HG02973 (cell line): ENCODE data around the gene STAM2.
"Not testable (repeated sequence)": the region's sequence is repeated elsewhere in the genome, so short reads cannot be mapped to it uniquely, and the experiment has no call there.

Source experiments
- ATAC-seq: cut with Tn5 transposase; IDR thresholded peaks from one replicate; pipeline ENCODE4 v1.9.1; 2021; ENCODE audit warnings: moderate library complexity; ENCODE audit not compliant: unreplicated experiment

Gene STAM2

DNA sequence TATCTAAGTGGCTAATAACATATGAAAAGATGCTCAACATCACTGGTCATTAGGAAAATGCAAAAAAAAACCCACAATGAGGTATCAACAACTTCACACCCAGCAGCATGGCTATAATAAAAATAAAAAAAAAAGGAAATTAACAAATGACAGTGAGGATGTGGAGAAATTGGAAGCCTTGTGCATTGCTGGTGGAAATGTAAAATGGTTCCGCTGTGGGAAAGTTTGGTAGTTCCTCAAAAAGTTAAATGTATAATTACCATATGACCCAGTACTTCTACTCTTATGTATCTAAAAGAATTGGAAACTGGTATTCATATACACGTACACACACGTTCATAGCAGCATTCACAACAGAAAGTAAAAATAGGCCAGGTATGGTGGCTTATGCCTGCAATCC lies 61.2 kb downstream of the STAM2 start:
- ATAC-seq, result no peak

GRCh38 chr2:152107140-152107539 lies 68.4 kb downstream of the STAM2 start:
- not testable (repeated sequence) for ATAC-seq

DNA sequence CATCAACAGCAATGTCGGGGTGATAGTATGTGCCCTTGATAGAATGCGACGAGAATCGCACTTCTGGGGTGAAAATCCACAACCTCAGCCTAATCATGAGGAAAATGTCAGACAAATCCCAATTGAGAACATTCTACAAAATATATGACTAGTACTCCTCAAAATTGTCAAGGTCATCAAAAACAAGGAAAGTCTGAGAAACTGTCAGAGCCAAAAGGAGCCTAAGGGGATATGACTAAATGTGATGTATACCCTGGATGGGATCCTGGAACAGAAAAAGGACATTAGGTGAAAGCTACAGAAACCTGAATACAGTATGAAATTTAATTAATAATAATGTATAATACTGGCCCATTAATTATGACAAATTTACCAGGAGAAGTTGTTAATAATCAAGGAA lies 69.1 kb downstream of the STAM2 start:
- no peak for ATAC-seq

GRCh38 chr2:152103271-152103670 lies 72.3 kb downstream of the STAM2 start:
- ATAC-seq, result no peak

DNA sequence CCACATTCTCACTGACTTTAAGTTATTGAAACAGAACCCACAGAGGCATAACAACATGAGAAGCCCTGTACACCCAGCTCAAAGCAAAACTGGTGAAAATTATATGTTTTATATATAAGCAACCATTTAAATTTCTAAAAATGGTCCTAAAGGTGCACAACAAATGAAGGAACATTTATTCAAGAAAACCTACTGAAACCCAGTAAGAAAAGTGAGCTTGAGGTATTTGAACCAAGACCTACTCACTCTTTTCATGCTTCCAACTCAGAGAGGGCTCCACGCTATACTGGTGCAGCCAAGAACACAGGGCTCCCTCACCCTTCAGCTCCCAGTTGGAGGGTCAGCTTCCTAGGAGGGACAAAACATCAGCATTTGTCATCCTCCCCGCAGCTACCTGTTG lies 74.6 kb downstream of the STAM2 start:
- ATAC-seq, result no peak

DNA sequence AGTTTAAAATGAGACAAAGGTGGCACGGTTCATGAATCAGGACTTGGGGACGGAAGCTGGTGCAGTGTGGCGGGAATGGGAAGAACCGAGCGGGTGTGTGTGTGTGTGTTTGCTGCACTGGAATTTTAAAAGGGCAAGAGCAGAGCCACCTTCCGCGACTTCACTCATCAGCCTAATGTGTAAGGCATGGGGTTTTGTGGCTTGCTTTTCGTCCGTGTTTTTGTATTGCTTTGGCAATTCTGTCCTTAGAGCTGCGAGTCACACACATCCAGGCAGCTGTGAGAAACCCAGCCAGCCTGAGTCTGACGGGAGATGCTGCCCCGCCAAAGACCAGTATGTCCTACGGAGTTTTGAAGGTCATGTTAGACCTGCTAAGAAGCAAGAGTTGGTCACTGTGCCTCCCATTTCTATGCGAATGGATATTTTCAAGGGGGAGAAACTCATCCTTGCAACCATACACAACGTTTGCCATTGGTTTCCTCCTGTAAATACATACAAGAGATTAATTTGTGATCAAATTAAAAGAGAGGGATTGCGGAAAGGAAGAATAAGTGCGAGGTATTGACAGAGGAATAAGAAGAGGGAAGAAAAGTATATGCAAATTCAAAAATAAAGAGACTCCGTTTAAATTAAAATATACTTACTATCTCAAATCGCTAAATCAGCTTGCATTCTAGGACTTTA lies 76.1 kb downstream of the STAM2 start:
- no peak for ATAC-seq

- ATAC-seq, result no peak
These were observed 76.8 kb downstream of the STAM2 start, which contains the start of gene CACNB4 for GRCh38 chr2:152098496-152099366. Gene CACNB4 (minus strand): TSS chr2:152099044.

DNA sequence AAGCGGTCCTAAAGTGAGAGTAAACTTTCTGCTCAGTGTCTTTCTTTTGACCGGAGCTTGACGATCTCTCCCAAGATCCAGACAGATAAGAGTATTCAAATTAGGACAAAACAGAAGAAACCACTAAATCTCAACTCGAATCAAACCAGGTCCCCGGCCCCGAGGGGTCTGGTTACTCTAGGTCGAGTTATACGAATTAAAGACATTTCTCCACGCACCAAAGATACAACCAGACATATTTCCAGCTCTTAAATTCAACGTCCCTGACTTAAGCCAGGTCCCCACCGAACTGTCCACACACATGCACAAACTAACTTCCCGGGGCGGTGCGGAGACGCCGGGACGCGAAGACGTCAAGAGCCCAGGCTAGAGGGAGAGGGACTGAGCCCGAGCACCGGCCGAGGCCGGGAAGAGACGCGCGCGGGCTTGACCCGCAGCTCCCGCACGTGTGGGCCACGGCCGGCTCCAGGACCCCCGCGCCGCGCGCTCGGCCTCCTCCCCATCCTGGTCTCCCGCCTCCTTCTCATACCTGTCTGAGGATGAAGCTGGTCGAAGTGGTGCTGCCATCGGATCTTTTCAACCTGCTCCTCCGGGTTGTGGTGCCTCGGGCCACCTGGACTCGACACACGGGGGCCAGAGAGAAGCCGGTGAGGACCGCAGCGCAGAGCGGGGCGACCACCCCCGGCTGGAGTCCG lies 77.6 kb downstream of the STAM2 start:
- no peak for ATAC-seq

GRCh38 chr2:152097290-152097800 lies 78.2 kb downstream of the STAM2 start:
- no peak for ATAC-seq

DNA sequence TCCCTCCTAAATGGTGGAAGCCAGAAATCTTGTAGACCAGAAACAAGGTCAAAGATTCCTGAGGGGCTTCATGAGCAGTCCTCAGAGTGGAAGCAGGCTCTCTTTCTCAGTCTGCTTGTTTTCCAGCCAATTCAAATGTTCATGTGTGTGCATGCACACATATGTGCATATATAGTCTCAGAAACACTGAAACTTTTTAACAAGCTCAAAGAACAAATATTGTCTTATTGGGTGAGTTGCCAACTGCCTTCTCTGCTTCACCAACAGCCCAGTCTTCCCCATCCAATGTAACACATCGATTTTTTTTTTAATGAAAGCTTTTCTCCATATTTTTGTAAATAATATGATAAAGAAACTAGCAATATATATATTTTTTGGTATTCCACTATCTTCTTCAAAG lies 80.4 kb downstream of the STAM2 start:
- ATAC-seq, result no peak

DNA sequence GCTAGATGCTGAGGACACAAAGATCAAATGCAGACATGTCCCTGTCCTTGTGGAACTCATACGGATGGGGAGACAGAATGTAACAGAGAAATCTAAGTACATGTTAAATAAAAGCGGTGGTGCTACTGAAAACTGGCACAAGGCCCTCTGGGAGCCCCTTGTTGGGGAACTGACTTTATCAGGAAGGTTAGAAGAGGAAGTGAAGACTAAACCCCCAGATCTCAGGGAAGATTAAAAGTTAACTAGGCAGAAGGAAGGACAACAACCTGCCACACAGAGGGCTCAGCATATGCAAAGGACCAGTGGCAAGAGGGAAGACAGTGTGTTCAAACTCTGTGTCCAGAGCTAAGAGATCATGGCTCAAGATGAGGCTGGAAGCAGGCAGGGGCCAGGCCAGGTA lies 81.5 kb downstream of the STAM2 start:
- no peak for ATAC-seq

GRCh38 chr2:152093464-152093863 lies 82.1 kb downstream of the STAM2 start:
- ATAC-seq, result no peak

- ATAC-seq, result no peak
These were observed 83.5 kb downstream of the STAM2 start for GRCh38 chr2:152092095-152092494.

DNA sequence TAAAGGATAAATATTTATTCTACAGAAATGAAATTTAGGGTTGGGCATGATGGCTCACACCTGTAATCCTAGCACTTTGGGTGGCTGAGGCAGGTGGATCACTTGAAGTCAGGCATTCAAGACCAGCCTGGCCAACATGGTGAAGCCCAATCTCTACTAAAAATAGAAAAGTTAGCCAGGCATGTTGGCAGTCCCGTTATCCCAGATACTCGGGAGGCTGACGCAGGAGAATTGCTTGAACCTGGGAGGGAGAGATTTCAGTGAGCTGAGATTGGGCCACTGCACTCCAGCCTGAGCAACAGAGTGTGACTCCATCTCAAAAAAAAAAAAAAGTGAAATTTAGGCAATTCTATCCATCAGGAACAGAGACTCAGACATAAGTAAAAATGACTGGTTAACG lies 84.8 kb downstream of the STAM2 start:
- ATAC-seq, result not testable (repeated sequence)

DNA sequence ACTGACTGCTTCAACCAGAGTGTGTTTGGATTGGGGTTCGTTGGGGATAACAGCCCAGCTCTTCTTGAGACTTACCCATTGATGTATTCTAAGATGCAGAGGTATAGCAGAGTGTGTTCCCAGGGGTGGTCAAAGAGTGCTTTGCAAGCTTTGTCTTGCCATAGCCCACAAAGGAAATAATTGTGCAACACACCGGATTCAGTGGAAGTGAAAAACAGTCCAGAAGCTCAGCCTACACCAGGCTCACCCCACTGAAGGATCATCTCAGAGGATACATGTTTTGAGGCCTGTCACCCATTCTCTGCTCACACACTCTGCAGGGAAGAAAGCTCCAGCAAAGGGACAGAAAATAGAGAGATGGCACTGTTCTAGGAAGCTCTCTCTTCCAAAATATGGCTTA lies 86.3 kb downstream of the STAM2 start:
- ATAC-seq, result no peak

- ATAC-seq, result no peak
These were observed 87.6 kb downstream of the STAM2 start for GRCh38 chr2:152088006-152088405.

GRCh38 chr2:152086231-152086630 lies 89.3 kb downstream of the STAM2 start:
- ATAC-seq, result no peak

GRCh38 chr2:152084076-152084475 lies 91.5 kb downstream of the STAM2 start:
- no peak for ATAC-seq

DNA sequence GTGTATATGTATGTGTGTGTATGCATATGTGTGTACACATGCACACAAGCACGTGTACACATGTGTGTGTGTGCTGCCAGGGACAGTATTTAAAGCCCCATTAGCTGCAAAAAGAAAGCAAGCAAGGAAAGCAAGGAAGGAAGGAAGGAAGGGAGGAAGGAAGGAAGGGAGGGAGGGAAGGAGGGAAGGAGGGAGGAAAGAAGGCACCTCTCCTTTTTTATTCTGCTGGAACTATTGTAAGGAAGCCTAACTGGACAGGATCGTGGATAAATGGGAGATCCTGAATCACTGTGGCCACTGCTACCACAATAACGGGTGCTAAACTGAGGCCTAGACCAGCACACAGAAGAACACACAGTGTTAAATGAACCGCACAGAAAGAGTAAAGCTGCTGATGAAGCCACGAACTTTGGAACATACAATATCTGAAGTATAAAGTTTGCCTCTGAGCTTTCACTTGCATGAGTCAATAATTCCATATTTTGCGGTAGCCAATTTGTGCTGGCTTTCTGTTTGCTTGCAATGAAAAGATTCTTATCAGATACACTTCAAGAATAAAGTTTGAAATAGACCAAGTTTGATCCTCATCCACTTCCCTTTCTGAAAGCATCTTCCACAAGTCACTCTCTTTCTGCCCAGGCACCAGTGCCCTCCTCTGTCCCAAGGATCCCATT lies 92.2 kb downstream of the STAM2 start:
- ATAC-seq, result no peak

DNA sequence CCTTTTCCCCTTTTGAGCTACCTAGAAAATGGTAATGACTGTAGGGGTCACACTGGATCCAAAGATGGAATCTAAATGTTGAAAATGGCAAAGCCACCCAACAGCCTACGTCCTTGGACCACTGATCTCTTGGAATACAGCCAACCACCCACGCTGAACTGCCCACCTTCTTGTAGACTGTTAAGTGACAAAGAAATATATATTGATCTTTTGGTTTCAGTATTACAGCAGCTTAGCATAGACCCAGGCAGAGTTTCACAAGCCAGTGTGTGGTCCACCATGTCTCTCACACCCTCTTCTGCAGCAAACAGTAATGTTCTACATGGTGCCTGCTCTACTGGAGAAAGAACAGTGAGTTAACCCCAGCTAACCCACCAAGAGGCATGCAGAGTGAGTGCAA lies 96.9 kb downstream of the STAM2 start:
- ATAC-seq, result no peak

DNA sequence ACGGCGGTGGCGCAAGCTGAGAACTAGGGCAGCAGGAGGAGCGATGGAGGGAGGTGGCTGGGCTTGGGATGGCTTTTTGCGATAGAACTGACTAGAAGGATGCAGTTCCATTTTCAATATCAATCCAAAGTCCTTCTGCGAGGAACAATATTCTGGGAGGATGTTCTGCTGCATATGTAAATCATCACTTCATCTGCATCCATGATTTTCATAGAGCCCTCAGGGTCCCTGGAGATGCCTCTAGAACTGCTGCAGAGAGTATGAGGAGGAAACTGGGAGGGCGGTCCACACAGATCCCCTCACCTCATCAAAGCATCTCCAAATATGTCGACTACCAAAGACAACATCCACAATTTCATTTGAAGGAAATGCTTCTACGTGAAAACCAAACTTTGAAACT lies 97.5 kb downstream of the STAM2 start:
- no peak for ATAC-seq
